ENCODE results near the gene ATP1A1. TPM values are rescaled to one million over a fixed set of nuclear protein-coding genes. Genes with fewer than 3 reads are reported as not detected.

ATP1A1 gene
- total and polyA plus RNA-seq, 2 experiments from 2014 or later = 117 to 202 TPM

GRCh38 chr1:116391185-116391584 is 18.1 kb downstream of the ATP1A1 start (continued):
- TF ChIP-seq ZNF462 (CRISPR knock-in tag; IDR thresholded peaks at IDR 0.05) (no peak), REST (IDR thresholded peaks at IDR 0.05; ENCODE audit: unreplicated experiment) (no peak), JUNB (IDR thresholded peaks at IDR 0.05; ENCODE audit: unreplicated experiment) (no peak), CREB1 (CRISPR knock-in tag; IDR thresholded peaks at IDR 0.05; ENCODE audit: low read depth) (no peak), ZNF331 (CRISPR knock-in tag; IDR thresholded peaks at IDR 0.05; ENCODE audit: low read depth) (no peak), CTCF (conservative IDR thresholded peaks at IDR 0.05; ENCODE audit: low read depth in 2 of 2) (no peak), EZH2 (IDR thresholded peaks at IDR 0.05; ENCODE audit: low read depth, unreplicated experiment) (no peak), ETS1 (IDR thresholded peaks at IDR 0.05) (no peak), EZH2phosphoT487 (IDR thresholded peaks at IDR 0.05; ENCODE audit: unreplicated experiment) (no peak), NANOG (IDR thresholded peaks at IDR 0.05; ENCODE audit: borderline replicate concordance) (no peak), ZNF114 (CRISPR knock-in tag; IDR thresholded peaks at IDR 0.05) (no peak)
